Choroid plexus epithelial cell (primary cell): ENCODE measurements around the gene ESAM.
"Not testable (repeated sequence)": the region's sequence is repeated elsewhere in the genome, so short reads cannot be mapped to it uniquely, and the experiment has no call there.

Experiments used
- DNase-seq: peaks from one replicate; pipeline ENCODE4 v3.0.0-alpha.2; 2010; ENCODE audit warnings: low read depth
- H3K4me3 ChIP-seq: 2 replicates; pipeline ENCODE4 v1.5.1; 2011; ENCODE audit warnings: low read depth, mild to moderate bottlenecking, control low read depth, low read length, moderate library complexity
- CTCF ChIP-seq: conservative IDR thresholded peaks from 2 replicates; pipeline ENCODE4 v1.5.1; 2011; ENCODE audit warnings: low read depth, mild to moderate bottlenecking, control low read depth, inconsistent platforms, low read length, moderate library complexity

Gene ESAM

GRCh38 chr11:124776865-124777645, 15.0 kb upstream of the ESAM start:
- TF ChIP-seq CTCF, result no peak
- no peak overlapping the region for H3K4me3 ChIP-seq
- no peak for DNase-seq

DNA sequence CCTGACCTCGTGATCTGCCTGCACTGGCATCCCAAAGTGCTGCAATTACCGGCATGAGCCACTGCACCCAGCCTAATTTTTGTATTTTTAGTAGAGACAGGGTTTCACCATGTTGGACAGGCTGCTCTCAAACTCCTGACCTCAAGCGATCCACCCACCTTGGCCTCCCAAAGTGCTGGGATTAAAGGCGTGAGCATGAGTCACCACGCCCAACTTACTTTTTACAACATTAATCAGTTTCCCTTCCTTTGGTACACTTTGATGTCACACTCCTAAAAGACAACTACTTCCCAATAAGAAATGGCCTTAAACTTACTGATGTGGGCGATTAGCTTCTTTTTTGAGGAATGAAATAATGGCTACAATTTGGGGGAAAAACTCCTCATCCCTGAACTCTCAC, 8.9 kb upstream of the ESAM start:
- not testable (repeated sequence) for H3K4me3 ChIP-seq, DNase-seq

GRCh38 chr11:124769806-124770774, 8.0 kb upstream of the ESAM start:
- DNase-seq, result peak; percentile 72
- H3K4me3 ChIP-seq, result no peak overlapping the region
- TF ChIP-seq CTCF, result no peak

GRCh38 chr11:124768914-124769313, 6.8 kb upstream of the ESAM start:
- no peak for DNase-seq
- H3K4me3 ChIP-seq, result no peak overlapping the region
- no peak for TF ChIP-seq CTCF

DNA sequence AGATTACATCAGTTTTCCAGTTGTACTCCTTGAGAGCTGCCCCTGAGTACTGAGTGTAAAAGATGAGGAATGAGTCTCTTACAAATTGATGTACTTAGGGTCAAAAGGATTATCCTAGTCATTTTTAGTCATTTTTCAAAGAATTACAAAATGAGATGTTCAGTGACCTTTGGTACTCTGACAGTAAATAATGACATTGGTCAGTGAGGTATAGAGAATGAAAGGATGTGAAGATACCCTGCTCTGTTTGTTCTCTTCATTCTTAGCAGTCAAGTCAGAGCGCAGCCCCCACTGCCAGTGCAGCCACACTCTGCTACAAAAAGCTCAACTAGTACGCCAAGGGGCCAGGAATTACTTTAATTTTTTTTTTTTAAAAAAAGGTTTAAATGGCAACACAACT, 4.1 kb upstream of the ESAM start:
- TF ChIP-seq CTCF, result no peak
- no peak overlapping the region for H3K4me3 ChIP-seq
- DNase-seq, result no peak

GRCh38 chr11:124763156-124763947, 1.3 kb upstream of the ESAM start:
- TF ChIP-seq CTCF, result peak; percentile 87
- peak overlapping the region; percentile 55 for H3K4me3 ChIP-seq
- DNase-seq, result peak; percentile 76
